ENCODE measurements around the gene DBH.
A peak's percentile ranks its signal among the peaks of the same experiment; 100 is the strongest.

DBH gene

DNA sequence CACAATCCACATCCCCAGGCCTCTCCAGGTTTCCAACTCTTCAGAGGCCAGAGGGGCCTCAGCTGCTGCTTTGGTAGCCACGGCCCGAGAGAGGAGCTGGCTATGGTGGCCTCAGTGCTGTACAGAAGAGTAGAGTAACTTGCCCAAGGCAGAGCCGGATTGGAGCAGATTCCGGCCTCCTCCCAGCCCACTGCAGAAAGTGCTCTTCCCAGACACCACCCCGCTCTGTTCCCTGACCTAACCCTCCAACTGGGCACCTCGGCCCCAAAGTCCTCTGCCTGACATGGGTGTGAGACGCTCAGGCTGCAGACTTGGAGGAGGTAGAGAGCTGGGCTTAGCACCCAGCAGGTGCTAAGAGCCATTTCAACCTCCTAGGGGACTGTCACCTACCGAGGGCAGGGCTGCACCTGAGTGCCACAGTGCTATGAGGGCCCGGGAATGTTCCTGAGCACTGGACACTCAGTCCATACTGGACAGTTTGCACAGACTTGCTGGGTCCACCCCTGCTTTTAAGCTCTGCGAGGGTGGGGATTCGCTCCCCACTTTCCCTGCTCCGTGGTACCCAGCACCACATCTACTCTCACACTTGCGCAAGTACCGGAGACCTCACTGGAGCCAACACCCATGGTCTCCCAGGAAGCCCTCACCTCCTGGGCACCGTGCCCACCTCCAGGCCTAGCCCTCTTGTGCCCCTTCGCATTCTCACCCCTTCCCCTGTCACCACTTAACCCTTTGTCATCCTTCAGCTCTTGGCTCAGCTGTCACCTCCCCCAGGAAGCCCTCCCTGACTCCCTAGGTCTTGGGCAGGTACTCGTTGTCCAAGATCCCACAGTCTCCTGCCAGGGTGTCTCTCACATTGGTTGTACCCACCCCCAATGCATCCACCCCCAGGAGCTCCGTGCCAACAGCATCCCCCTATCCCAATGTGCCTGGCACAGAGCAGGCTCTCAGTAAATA, 49.8 kb downstream of the DBH start:
- no peak for DNase-seq

- no peak for DNase-seq
Measured at GRCh38 chr9:133686642-133687575, 50.7 kb downstream of the DBH start.

- DNase-seq, result no peak
Measured at GRCh38 chr9:133687856-133688761, 51.9 kb downstream of the DBH start.

DNA sequence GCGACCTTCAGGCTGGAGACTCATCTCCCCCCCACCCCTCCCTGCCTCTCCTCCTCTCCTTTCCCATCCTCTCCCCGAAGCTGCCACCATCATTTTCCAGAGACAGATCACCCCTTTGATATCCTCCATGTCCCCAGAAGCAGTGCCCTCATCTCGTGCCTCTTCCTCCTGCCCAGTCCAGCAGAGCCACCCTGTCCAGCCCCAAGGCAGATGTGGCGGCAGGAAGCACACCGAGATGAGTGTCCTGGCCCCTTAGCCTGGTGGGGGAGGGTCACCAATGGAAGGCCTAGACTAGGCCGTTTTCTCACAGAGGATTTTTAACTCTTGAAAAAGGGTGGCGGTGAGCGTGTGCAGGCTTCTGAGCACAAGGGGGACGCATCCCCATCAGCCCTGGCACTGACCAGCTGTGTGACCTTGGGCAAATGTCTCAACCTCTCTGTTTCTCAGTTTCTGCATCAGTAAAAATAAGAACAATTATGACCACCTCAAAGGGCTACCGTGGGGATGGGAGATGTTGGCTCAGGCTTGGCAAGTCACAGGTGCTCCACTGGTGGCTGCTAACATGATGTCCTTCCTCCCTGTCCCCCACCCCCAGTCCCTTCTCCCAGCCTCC, 53.1 kb downstream of the DBH start:
- DNase-seq, result no peak

DNA sequence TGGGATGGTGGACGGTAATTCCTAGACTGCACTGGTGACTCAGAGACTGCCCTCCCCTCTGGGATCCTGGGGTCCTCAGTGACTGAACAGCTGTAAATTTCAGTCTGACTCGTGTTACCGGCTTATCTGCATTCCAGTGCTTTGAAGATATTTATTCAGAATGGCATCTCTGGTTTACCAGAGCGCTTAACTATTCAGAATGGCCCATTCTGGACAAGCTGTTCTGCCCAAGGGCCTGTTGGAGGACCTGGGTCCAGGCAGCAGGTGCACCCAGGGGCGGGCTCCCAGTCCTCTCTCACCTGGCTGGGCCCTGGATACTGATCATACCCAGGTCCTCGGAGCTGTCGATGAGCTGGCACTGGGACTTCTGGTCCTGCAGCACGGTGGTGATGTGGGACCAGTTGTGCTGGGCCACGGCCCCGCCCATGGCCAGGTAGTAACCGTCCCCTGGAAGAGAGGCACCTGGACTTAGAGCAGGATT, 54.0 kb downstream of the DBH start:
- DNase-seq, result no peak

- no peak for DNase-seq
Measured at GRCh38 chr9:133691191-133691590, 55.0 kb downstream of the DBH start.

GRCh38 chr9:133691626-133692363, 55.6 kb downstream of the DBH start:
- DNase-seq, result no peak

GRCh38 chr9:133692364-133692985, 56.3 kb downstream of the DBH start:
- DNase-seq, result no peak

DNA sequence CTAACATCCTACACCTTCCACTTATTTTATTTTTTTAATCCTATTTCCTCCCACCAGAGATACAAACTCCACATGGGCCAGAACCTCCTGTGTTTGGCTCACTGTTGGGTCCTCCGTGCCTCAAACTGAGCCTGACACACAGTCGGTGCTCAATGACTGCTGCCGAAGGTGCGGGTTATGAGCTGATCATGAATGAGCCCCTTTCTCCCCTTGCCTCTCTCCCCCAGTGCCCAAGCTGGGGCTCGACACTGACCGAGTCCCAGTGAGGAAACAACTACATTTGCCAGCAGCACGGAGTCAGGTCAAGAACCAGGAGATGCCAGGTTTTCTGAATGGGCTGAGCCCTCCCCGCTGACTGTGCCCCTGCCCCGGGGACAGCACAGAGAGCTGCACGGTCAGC, 57.0 kb downstream of the DBH start:
- DNase-seq, result no peak

- no peak for DNase-seq
Measured at GRCh38 chr9:133693703-133694529, 57.8 kb downstream of the DBH start.

GRCh38 chr9:133694686-133695085, 58.5 kb downstream of the DBH start:
- no peak for DNase-seq

- no peak for DNase-seq
Measured at GRCh38 chr9:133696071-133696472, 59.9 kb downstream of the DBH start.

DNA sequence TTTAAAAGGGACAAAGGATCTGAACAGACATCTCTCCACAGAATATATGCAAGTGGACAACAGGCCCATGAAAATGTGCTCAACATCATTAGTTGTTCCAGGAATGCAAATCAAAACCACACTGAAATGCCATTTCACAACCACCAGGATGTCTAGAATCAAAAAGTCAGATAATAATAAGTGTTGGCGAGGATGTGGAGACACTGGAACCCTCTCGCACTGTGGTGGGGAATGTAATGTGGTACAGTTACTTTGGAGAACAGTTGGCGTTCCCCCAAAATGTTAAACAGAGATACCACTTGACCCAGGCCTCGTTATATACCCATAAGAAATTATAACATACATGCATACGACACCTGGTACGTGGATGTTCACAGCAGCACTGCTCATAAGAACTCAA, 63.4 kb downstream of the DBH start:
- no peak for DNase-seq

DNA sequence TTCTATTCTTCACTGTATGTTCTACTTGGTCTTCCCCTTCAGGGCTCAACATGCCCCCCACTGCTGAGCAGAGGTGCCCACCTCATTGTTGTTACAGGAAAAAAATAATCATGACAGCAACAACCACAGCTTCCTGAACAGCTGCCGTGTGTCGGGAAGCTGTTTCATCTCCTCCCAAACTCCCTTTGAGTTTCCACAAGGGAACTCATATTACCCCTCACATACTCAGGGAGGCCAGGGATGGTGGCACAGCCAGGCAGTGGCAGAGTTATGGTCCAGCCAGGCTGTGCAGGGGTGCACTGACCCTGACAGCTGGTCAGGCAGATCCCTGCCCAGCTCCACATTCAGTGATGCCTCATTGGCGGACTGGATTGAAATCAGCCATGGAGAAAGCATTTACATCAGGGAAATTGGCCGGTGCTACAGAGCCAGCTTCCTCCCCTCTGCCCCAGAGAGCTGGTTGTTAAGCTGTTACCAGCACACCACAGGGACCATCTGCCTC, 64.7 kb downstream of the DBH start:
- DNase-seq, result no peak

- no peak for DNase-seq
Measured at GRCh38 chr9:133701321-133701980, 65.3 kb downstream of the DBH start.

DNA sequence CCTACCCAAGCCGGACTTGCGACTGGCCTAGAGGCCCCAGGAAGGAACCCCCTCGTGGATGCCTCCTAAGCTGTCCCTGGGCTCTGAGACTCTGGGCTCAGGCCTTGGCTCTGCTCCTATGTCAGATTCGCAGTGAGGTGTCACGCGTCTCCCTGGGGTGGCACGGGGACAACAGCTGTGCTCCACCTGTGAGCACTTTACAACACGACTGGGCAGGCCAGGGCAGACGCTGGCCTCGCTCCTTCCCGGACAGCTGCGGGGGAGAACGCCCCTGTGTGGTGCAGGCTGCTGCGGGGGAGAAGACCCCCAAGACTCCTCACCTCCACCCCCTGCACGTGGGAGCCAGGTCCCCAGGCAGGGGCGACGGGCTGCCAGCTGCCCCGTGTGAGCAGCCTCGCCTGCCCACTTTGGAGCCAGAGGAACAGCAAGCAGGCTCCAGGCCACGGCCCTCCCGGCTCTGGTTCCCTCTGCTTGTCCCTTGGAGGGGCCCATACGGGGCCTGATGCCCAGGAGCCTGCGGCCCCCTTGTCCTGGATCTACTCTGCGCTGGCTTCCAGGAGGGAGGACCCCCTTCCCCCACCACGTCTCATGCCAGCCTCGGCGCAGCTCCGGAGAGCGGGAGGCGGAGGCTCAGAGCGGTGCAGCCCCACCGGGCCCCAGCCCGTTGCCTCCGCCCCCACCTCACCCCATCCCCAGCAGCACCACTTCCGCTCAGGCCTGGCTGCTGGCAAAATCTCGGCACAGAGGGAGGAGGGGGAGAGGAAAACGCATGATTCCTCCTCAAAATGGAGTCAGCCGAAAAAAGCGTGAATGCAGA, 66.0 kb downstream of the DBH start:
- DNase-seq, result peak; percentile 31

GRCh38 chr9:133702798-133703590, 66.8 kb downstream of the DBH start:
- DNase-seq, result no peak

Data from effector CD8-positive, alpha-beta T cell (primary cell).